HL-60/S4 (cell line): ENCODE measurements around the gene FITM1.

Experiments
- in situ Hi-C: fragments of 300-500 bp; cut with MboI; formaldehyde crosslinking; loops from 2 replicates; pipeline ENCODE4 v1.14.3; 2022; ENCODE audit warnings: low sequenced_read_pairs

The FITM1 gene, protein sequence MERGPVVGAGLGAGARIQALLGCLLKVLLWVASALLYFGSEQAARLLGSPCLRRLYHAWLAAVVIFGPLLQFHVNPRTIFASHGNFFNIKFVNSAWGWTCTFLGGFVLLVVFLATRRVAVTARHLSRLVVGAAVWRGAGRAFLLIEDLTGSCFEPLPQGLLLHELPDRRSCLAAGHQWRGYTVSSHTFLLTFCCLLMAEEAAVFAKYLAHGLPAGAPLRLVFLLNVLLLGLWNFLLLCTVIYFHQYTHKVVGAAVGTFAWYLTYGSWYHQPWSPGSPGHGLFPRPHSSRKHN

DNA sequence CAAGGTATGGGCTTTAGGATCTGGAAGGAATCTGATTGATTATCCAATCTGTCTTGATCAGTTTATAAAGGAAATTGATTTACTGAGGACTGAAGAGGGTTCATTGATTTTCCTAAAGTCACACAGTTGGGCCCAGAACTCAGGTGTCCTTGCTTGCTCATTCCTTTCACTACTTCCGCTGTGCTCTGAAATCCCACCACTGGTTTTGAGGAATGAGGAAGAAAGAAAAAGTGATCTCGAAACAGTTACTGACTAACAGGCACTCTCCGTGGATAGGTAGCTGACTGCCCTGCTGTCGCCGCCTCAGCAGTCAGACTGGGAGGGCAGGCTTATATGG is at the start of gene FITM1:
Gene FITM1 (plus strand): TSS at position 280 of the 337 bp plus-strand sequence. CDS start 905 bp downstream, outside the sequence.
- in situ Hi-C loops = no loop called here

DNA sequence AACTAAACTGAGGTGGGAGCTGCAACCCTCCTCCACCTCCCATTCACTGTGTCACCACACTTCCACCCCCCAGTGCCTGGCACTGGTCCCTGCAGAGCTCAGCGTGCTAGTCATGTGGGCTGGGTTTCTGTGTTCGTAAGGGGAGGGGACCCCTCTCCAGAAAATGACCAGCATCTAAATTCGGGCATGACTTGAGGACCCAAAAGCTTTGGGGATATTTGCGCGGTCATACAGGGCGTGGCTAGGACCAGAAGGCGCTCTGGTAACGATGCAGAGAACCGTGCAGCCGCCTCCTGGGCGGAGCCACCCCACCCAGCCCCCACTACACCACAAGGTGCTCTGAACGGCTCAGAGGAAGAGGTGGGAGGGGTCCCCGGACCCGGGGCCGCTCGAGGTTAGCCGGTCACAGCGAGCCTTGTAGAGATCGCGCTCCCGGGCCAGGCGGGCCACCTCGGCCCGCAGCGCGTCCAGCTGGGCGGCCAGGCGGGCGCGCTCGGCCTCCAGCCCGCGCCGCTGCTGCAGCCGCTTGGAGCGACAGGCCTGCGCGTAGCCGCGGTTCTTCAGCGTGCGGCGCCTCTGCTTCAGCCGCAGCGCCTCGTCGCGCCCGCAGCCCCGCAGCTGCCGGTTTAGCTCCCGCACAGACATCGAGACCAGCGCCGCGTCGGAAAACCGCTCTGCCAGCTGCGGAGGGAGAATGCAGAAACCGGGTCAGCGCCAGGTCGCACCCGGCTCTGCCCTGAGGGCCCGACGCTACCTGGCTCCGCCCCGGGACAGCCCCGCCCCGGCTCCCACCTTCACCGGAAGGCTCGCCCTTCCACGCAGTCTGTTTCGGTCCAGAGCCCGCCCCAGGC is 49.3 kb upstream of the FITM1 start:
- in situ Hi-C loops = no loop called here

GRCh38 chr14:24081739-24082211 is 48.7 kb upstream of the FITM1 start:
- in situ Hi-C loops = no loop called here

- in situ Hi-C loops = no loop called here
Measured at GRCh38 chr14:24082411-24083080, 47.9 kb upstream of the FITM1 start.

DNA sequence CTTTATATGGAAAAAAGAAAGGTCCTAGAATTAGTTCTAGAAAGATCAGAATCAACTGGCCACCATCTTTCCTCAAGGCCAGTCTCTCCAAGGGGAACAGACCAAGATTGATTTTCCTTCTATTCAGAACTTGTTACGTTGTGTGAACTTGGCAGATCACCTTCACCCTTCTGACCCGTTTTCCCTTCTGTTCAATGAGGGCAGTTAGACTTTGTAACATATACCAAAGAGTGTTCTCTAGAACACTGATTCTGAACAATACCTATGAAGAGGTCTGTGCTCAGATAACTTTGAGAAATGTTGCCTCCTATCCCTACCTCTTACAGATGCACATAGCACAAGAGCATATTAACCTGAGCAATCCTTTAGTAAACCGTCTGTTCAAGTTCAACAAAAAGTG is 47.0 kb upstream of the FITM1 start:
- in situ Hi-C loops = no loop called here

GRCh38 chr14:24084440-24084839 is 46.0 kb upstream of the FITM1 start:
- in situ Hi-C loops = no loop called here

DNA sequence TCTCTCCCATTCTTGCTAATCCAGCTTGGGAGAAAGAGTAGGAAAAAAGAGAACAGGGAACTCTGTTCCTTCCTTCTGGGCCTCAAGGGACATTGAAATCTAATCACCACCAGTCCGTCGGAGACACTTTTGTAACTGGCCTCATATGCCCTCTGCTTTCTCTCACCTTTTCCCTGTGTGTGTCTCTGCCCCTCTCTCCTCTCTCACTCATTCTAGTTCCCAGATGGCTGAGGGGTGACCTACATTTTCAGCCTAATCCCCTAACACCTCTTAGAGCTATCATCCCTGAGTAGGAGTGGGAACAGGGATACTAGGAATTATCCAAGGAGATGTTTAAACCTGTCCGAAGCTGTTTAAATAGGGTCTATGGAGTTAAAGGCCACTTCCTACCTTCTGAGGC is 45.2 kb upstream of the FITM1 start:
- in situ Hi-C loops = no loop called here

- in situ Hi-C loops = no loop called here
Measured at GRCh38 chr14:24086193-24086955, 44.1 kb upstream of the FITM1 start.

GRCh38 chr14:24087004-24087403 is 43.5 kb upstream of the FITM1 start:
- in situ Hi-C loops = no loop called here

DNA sequence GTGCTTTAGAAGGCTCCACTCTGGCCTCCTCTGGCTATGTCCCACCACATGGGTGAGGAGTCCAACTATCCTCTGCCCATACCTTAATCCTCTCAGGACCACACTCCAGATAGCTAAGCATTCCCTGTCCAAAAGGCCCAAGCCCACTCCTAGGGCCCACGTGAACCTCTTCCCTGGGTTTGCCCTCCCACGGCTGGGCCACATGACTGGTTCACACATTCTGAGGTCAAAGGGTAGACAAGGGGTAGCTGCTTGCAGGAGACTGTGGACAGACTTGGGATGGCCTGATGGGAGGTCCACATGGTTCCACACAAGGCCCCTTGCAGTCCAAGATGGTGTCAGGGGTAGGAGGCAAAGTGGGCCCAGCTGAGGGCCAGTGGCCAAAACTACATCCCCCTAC is 42.4 kb upstream of the FITM1 start:
- in situ Hi-C loops = no loop called here

- in situ Hi-C loops = loop anchor here (5.0 kb wide), 1 partner anchor 33 kb away; no protein-coding TSS in a partner anchor
Measured at GRCh38 chr14:24089890-24090289, 40.6 kb upstream of the FITM1 start.

GRCh38 chr14:24092110-24092504 is 38.4 kb upstream of the FITM1 start:
- in situ Hi-C loops = loop anchor here (5.0 kb wide), 1 partner anchor 35 kb away; no protein-coding TSS in a partner anchor

DNA sequence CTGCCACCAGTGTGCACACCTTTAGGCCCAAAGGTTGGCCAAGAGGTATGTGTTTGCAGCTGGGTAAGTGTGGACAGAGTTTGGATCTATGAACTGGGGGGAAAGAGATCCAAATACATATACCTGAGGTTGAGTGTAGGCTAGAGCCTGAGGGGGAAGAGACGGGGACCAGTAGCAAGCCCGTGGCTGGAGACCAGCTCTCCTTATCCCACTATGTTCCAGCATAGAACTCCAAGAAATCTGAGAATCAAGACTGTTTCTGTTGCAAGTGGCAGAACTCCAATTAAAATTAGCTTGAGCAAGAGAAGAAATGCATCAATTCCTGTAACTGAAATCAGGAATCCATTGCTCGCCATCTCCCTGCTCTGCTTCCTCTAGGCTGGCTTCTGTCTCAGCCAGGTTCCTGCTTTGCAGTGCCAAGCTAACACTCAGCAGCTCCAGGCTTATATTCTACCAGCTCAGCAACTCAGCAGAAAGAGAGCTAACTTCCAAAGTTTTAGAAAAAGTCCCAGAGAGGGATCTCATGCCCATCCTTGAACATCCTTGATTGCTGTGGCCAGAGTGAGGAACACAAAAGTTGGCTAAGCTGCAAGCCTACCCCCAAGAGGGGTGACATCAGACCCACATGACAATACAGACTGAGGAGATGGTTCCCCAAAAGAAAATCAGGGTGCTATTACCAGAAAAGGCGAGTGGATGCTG is 37.8 kb upstream of the FITM1 start:
- in situ Hi-C loops = loop anchor here (5.0 kb wide), 1 partner anchor 35 kb away; no protein-coding TSS in a partner anchor

DNA sequence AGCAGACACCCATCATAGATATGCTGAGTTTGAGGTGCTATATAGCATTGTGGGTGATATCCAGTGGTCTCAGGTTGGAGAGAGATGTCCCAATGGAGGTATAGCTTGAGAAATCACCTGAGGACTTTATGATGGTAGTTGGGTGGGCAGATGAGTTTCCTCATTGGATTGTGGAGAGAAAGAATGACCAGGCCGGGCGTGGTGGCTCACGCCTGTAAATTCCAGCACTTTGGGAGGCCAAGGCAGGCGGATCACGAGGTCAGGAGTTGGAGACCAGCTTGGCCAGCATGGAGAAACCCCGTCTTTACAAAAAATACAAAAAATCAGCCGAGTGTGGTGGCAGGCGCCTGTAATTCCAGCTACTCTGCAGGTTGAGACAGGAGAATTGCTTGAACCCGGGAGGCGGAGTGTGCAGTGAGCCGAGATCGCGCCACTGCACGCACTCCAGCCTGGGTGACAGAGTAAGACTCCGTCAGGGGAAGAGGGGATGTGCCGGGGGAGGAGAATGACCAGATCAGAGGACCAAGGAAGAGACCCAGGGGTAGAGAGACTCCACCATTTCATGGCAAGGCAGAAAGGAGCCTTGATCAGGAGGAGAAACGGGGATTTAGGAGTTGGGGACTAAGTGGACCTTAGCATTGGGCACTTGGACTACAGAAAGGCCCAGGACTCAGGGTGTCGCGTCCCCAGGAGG is 37.1 kb upstream of the FITM1 start:
- in situ Hi-C loops = loop anchor here (5.0 kb wide), 1 partner anchor 36 kb away; no protein-coding TSS in a partner anchor

GRCh38 chr14:24093901-24094840 is 36.3 kb upstream of the FITM1 start, which contains the start of gene PCK2:
Gene PCK2, plus strand, starts transcription at chr14:24094311. Its CDS starts 95 bp downstream, at chr14:24094406.
- in situ Hi-C loops = loop anchor here (5.0 kb wide), 1 partner anchor 37 kb away; no protein-coding TSS in a partner anchor

DNA sequence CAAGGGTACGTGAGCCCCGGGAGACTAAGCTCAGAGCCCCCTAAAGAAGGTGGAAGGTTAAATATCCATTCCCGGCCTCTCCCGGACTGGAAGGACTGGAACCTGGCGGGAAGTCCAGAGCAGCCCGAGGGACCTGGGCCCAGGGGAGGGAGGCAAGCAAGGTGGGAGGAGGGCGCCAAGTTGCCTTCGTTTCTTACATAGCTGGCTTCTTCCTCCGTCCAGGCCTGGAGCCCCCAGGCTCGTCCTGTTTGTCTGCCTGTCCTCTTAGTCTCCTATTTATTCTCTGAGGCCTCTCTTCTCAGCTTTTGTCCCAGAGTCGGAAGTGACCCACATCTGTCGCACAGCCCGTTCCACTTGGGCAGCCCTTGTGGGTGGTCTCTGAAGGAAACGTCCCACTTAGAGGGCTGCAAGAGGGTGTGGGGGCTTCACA is 35.6 kb upstream of the FITM1 start:
- in situ Hi-C loops = loop anchor here (5.0 kb wide), 1 partner anchor 38 kb away; no protein-coding TSS in a partner anchor

GRCh38 chr14:24095271-24096068 is 35.0 kb upstream of the FITM1 start:
- in situ Hi-C loops = no loop called here
